ENCODE measurements around the gene ATAD3C.
"Not testable (repeated sequence)": the region's sequence is repeated elsewhere in the genome, so short reads cannot be mapped to it uniquely, and the experiment has no call there.

GRCh38 chr1:1495461-1495975 is 46.0 kb downstream of the ATAD3C start:
- TF ChIP-seq POLR2A (IDR thresholded peaks at IDR 0.05; ENCODE audit: extremely low read depth, insufficient read length); CTCF (IDR thresholded peaks at IDR 0.05; ENCODE audit: low read depth, low read length); MAX (IDR thresholded peaks at IDR 0.05; ENCODE audit: low read depth, low read length): not testable (repeated sequence)
